Measurements from ENCODE around the gene TATDN2. TPM values are rescaled to one million over a fixed set of nuclear protein-coding genes. Genes with fewer than 3 reads are reported as not detected.

The TATDN2 gene
- total and polyA plus RNA-seq, 2 experiments from 2014 or later, result 9.3 to 22.6 TPM

GRCh38 chr3:10328460-10329071 is 80.3 kb downstream of the TATDN2 start:
- 68% methylated on average over 23 of the region's 31 CpGs for WGBS (ENCODE audit: low lambda C conversion rate, missing lambda C conversion rate)
- Histone ChIP-seq H3K4me1 (ENCODE audit: insufficient read depth) (no peaks in the 10 kb centered on the region), H3K27me3 (peaks cover 49% of the 10 kb centered on the region), H2AFZ (no peak overlapping the region), H3K27ac (no peak overlapping the region), H3K79me2 (no peaks in the 10 kb centered on the region), H3K4me3 (no peak overlapping the region), H3K9me2 (replicated peaks; ENCODE audit: insufficient read depth) (no peaks in the 10 kb centered on the region), H4K20me1 (ENCODE audit: insufficient read depth, poor library complexity, severe bottlenecking) (no peaks in the 10 kb centered on the region), H3K4me2 (no peak overlapping the region), H3K9me3 (ENCODE audit: low read depth) (no peaks in the 10 kb centered on the region), H3K36me3 (replicated peaks; ENCODE audit: insufficient read depth, low read depth) (no peaks in the 10 kb centered on the region)
- no peak for DNase-seq (ENCODE audit: low spot score)
- no peak for TF ChIP-seq EZH2 (IDR thresholded peaks at IDR 0.05; ENCODE audit: borderline replicate concordance)
- TF ChIP-seq CTCF (IDR thresholded peaks at IDR 0.05; ENCODE audit: poor library complexity), result no peak
- no peak for TF ChIP-seq EZH2phosphoT487 (IDR thresholded peaks at IDR 0.05; ENCODE audit: low read depth, severe bottlenecking, unreplicated experiment)

DNA sequence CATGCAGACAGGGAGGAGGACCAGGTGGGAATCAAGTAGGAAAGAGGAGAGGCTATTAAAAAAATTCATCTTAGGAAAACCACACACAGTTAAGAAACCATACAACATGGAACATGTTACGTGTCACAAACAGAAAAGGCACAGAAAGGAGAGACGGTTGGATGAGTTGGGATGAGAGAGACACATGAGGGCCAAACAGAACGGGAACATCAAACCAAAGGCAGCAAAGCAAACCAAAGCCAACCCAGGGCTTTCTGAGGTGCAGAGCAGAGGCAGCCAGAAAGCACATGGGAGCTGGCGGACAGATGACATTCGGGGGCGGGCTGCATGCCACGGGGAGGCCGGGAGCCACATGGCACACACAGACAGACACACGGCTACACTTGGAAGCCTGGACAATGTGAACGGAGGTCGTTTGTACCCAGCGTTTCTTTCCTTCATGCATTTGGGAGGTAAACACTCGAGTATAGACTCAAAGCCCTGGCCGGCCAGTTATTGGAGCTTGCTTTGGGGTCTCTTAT is 81.3 kb downstream of the TATDN2 start:
- Histone ChIP-seq H3K27me3 (peaks cover 49% of the 10 kb centered on the region), H3K79me2 (no peaks in the 10 kb centered on the region), H2AFZ (no peak overlapping the region), H3K4me3 (no peak overlapping the region), H3K4me1 (ENCODE audit: insufficient read depth) (no peaks in the 10 kb centered on the region), H3K36me3 (replicated peaks; ENCODE audit: insufficient read depth, low read depth) (no peaks in the 10 kb centered on the region), H3K27ac (no peak overlapping the region), H4K20me1 (ENCODE audit: insufficient read depth, poor library complexity, severe bottlenecking) (no peaks in the 10 kb centered on the region), H3K9me3 (ENCODE audit: low read depth) (no peaks in the 10 kb centered on the region), H3K4me2 (no peak overlapping the region), H3K9me2 (replicated peaks; ENCODE audit: insufficient read depth) (no peaks in the 10 kb centered on the region)
- no peak for DNase-seq (ENCODE audit: low spot score)
- TF ChIP-seq EZH2phosphoT487 (IDR thresholded peaks at IDR 0.05; ENCODE audit: low read depth, severe bottlenecking, unreplicated experiment) (no peak), EZH2 (IDR thresholded peaks at IDR 0.05; ENCODE audit: borderline replicate concordance) (no peak), CTCF (IDR thresholded peaks at IDR 0.05; ENCODE audit: poor library complexity) (no peak)
- 79% methylated on average over 14 of the region's 14 CpGs for WGBS (ENCODE audit: low lambda C conversion rate, missing lambda C conversion rate)

DNA sequence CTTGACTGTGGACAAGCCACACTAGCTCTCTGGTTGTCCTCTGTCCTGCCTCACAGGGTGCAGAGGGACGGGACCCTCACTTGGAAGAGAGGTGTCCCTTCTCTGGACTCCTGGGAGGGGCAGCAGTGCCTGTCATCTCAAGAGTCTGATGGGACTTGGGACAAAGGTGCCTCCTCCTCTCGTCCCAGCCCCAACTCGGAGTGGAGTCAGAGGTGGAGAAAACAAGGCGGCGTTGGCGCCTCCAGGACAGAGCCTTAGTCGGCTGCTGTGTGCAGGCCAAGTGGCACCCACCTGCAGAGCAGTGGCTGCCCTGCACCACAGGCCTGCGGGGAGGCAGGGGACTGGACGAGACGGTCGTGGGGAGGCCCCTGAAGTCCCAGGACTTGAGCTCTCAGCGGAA is 82.1 kb downstream of the TATDN2 start:
- Histone ChIP-seq H3K79me2 (no peaks in the 10 kb centered on the region), H3K9me3 (ENCODE audit: low read depth) (no peaks in the 10 kb centered on the region), H2AFZ (no peak overlapping the region), H3K36me3 (replicated peaks; ENCODE audit: insufficient read depth, low read depth) (no peaks in the 10 kb centered on the region), H3K9me2 (replicated peaks; ENCODE audit: insufficient read depth) (no peaks in the 10 kb centered on the region), H3K4me3 (no peak overlapping the region), H4K20me1 (ENCODE audit: insufficient read depth, poor library complexity, severe bottlenecking) (no peaks in the 10 kb centered on the region), H3K4me1 (ENCODE audit: insufficient read depth) (no peaks in the 10 kb centered on the region), H3K27ac (no peak overlapping the region), H3K4me2 (no peak overlapping the region), H3K27me3 (peaks cover 49% of the 10 kb centered on the region)
- WGBS (ENCODE audit: low lambda C conversion rate, missing lambda C conversion rate), result 72% methylated on average over 12 of the region's 12 CpGs
- no peak for TF ChIP-seq EZH2 (IDR thresholded peaks at IDR 0.05; ENCODE audit: borderline replicate concordance)
- TF ChIP-seq CTCF (IDR thresholded peaks at IDR 0.05; ENCODE audit: poor library complexity), result no peak
- no peak for TF ChIP-seq EZH2phosphoT487 (IDR thresholded peaks at IDR 0.05; ENCODE audit: low read depth, severe bottlenecking, unreplicated experiment)
- no peak for DNase-seq (ENCODE audit: low spot score)

MicroRNAs encoded within 50 kb of the gene (microRNA counts, 767-probe panel; counts per million panel counts)
- not detected for microRNA hsa-miR-378b

Small RNAs within 50 kb of the gene (microRNA-seq; reads per million reads assigned to microRNA genes)
- not detected for gene MIR378B

Small RNAs within 50 kb of the gene (small RNA-seq; reads per million reads assigned to genes)
- gene MIR378B (0.16 reads per million), gene RF02126 (not detected)

Other genes starting within 250 kb of the TATDN2 start
- 7.3 and 8.8 TPM in 2 replicates for gene FANCD2, start 222.0 kb upstream of the TATDN2 start, total RNA-seq
- 4.4 and 5.3 TPM in 2 replicates for gene FANCD2, start 222.0 kb upstream of the TATDN2 start, polyA plus RNA-seq
- not detected in 2 replicates for gene FANCD2OS, start 140.2 kb upstream of the TATDN2 start, total RNA-seq
- gene FANCD2OS, start 140.2 kb upstream of the TATDN2 start, polyA plus RNA-seq, result not detected in 2 replicates
- 105 and 112 TPM in 2 replicates for gene BRK1, start 132.8 kb upstream of the TATDN2 start, total RNA-seq
- 186 and 188 TPM in 2 replicates for gene BRK1, start 132.8 kb upstream of the TATDN2 start, polyA plus RNA-seq
- gene VHL, start 106.7 kb upstream of the TATDN2 start, total RNA-seq, result 54.3 and 57.9 TPM in 2 replicates
- gene VHL, start 106.7 kb upstream of the TATDN2 start, polyA plus RNA-seq, result 21.8 and 32.1 TPM in 2 replicates
- gene IRAK2, start 83.5 kb upstream of the TATDN2 start, total RNA-seq, result 3.7 and 4.0 TPM in 2 replicates
- gene IRAK2, start 83.5 kb upstream of the TATDN2 start, polyA plus RNA-seq, result 2.3 and 2.5 TPM in 2 replicates
- 12.4 and 14.0 TPM in 2 replicates for gene GHRL, start 44.5 kb downstream of the TATDN2 start, total RNA-seq
- gene GHRL, start 44.5 kb downstream of the TATDN2 start, polyA plus RNA-seq, result 11.3 and 12.0 TPM in 2 replicates
- gene SEC13, start 72.7 kb downstream of the TATDN2 start, total RNA-seq, result 159 and 187 TPM in 2 replicates
- gene SEC13, start 72.7 kb downstream of the TATDN2 start, polyA plus RNA-seq, result 310 and 317 TPM in 2 replicates